Neural crest cell (in vitro differentiated cells): ENCODE measurements around the gene SCGB3A1. TPM values are rescaled to one million over a fixed set of nuclear protein-coding genes. Genes with fewer than 3 reads are reported as not detected.

ENCODE experiments used
- DNase-seq: peaks from one replicate; pipeline ENCODE4 v3.0.0; 2021; ENCODE audit warnings: low read depth, mixed read lengths, low spot score
- H3K27ac Mint-ChIP-seq: one replicate; pipeline ENCODE4 v1.8.0; 2021; ENCODE audit warnings: mild to moderate bottlenecking, mixed read lengths; ENCODE audit not compliant: unreplicated experiment
- H3K27me3 Mint-ChIP-seq: 2 replicates; pipeline ENCODE4 v1.8.0; 2021; ENCODE audit warnings: low read depth, mild to moderate bottlenecking, mixed read lengths
- H3K36me3 Mint-ChIP-seq: 2 replicates; pipeline ENCODE4 v1.8.0; 2021; ENCODE audit warnings: low read depth, mild to moderate bottlenecking, mixed read lengths
- H3K4me1 Mint-ChIP-seq: 2 replicates; pipeline ENCODE4 v1.8.0; 2021; ENCODE audit warnings: mixed read lengths
- H3K4me3 Mint-ChIP-seq: one replicate; pipeline ENCODE4 v1.8.0; 2021; ENCODE audit warnings: mild to moderate bottlenecking, mixed read lengths
- H3K9me3 Mint-ChIP-seq: 2 replicates; pipeline ENCODE4 v1.8.0; 2021; ENCODE audit warnings: mixed read lengths
- CTCF ChIP-seq: fragments of 200-600 bp; sonication (generic); conservative IDR thresholded peaks from 2 replicates; pipeline ENCODE4 v1.5.0; 2021; ENCODE audit warnings: antibody characterized with exemption, mild to moderate bottlenecking
- total RNA-seq: library from RNA; stranded (reverse); gene quantifications from 2 replicates; pipeline ENCODE4 v1.2.1, GENCODE V29; 2021

SCGB3A1 gene
- total RNA-seq, 1 donor from 2014 or later: not detected

GRCh38 chr5:180630426-180630825, 39.1 kb upstream of the SCGB3A1 start:
- no peak for TF ChIP-seq CTCF
- Mint-ChIP-seq H3K4me3 (no peak overlapping the region), H3K27me3 (no peaks in the 10 kb centered on the region), H3K9me3 (peaks cover 2% of the 10 kb centered on the region), H3K36me3 (no peaks in the 10 kb centered on the region), H3K27ac (no peak overlapping the region), H3K4me1 (peaks cover 5% of the 10 kb centered on the region)
- no peak for DNase-seq

- H3K27me3 Mint-ChIP-seq: no peaks in the 10 kb centered on the region
- H3K4me3 Mint-ChIP-seq: no peak overlapping the region
- TF ChIP-seq CTCF: no peak
- no peak overlapping the region for H3K27ac Mint-ChIP-seq
- DNase-seq: no peak
- peaks cover 2% of the 10 kb centered on the region for H3K9me3 Mint-ChIP-seq
- H3K4me1 Mint-ChIP-seq: peaks cover 5% of the 10 kb centered on the region
- no peaks in the 10 kb centered on the region for H3K36me3 Mint-ChIP-seq
Observed at GRCh38 chr5:180629831-180630382, 38.6 kb upstream of the SCGB3A1 start.

GRCh38 chr5:180628827-180629750, 37.8 kb upstream of the SCGB3A1 start:
- no peak for DNase-seq
- H3K4me1 Mint-ChIP-seq: peaks cover 5% of the 10 kb centered on the region
- peaks cover under 1% of the 10 kb centered on the region for H3K9me3 Mint-ChIP-seq
- no peaks in the 10 kb centered on the region for H3K36me3 Mint-ChIP-seq
- H3K27me3 Mint-ChIP-seq: no peaks in the 10 kb centered on the region
- no peak for TF ChIP-seq CTCF
- no peak overlapping the region for H3K4me3 Mint-ChIP-seq
- H3K27ac Mint-ChIP-seq: no peak overlapping the region

GRCh38 chr5:180628211-180628610, 36.9 kb upstream of the SCGB3A1 start:
- Mint-ChIP-seq H3K9me3 (no peaks in the 10 kb centered on the region), H3K27me3 (no peaks in the 10 kb centered on the region), H3K27ac (no peak overlapping the region), H3K36me3 (no peaks in the 10 kb centered on the region), H3K4me1 (peaks cover 5% of the 10 kb centered on the region), H3K4me3 (no peak overlapping the region)
- DNase-seq: no peak
- no peak for TF ChIP-seq CTCF

- Mint-ChIP-seq H3K27ac (no peak overlapping the region), H3K36me3 (no peaks in the 10 kb centered on the region), H3K9me3 (no peaks in the 10 kb centered on the region), H3K4me3 (no peak overlapping the region), H3K4me1 (peaks cover 3% of the 10 kb centered on the region), H3K27me3 (no peaks in the 10 kb centered on the region)
- TF ChIP-seq CTCF: no peak
- DNase-seq: no peak
Observed at GRCh38 chr5:180627386-180628120, 36.3 kb upstream of the SCGB3A1 start.
